ENCODE data around the gene BICRAL.
A peak's percentile ranks its signal among the peaks of the same experiment; 100 is the strongest.

Gene BICRAL

GRCh38 chr6:42779521-42779920, 2.3 kb upstream of the BICRAL start:
- Histone ChIP-seq H3K79me1 (ENCODE audit: low read depth, low read length) (no peaks in the 10 kb centered on the region), H4K8ac (ENCODE audit: low read depth, low read length) (no peak overlapping the region), H3K18ac (ENCODE audit: low read length) (no peak overlapping the region), H4K91ac (ENCODE audit: low read depth, low read length, poor library complexity) (no peak overlapping the region), H3K9ac (ENCODE audit: low read depth, low read length, poor library complexity) (no peak overlapping the region), H3K4ac (ENCODE audit: low read length) (no peak overlapping the region), H2BK5ac (ENCODE audit: low read length) (no peak overlapping the region), H3K9me3 (replicated peaks in 1 of 2; ENCODE audit: control insufficient read depth in 2 of 2, insufficient read depth in 1 of 2, low read depth in 1 of 2, low read length in 2 of 2) (no peaks in the 10 kb centered on the region), H3K27me3 (ENCODE audit: control insufficient read depth in 3 of 3, insufficient read depth in 3 of 3, low read depth in 1 of 3, low read length in 3 of 3) (no peaks in the 10 kb centered on the region), H3K23ac (ENCODE audit: low read depth, low read length, poor library complexity) (no peak overlapping the region), H3K36me3 (replicated peaks in 1 of 2; ENCODE audit: control insufficient read depth in 2 of 2, insufficient read depth in 2 of 2, low read length in 2 of 2) (peaks cover 0 to under 1% of the 10 kb centered on the region in 2 donors), H2BK15ac (ENCODE audit: low read length) (no peak overlapping the region), H2AFZ (ENCODE audit: low read length) (no peak overlapping the region), H2BK120ac (ENCODE audit: low read depth, low read length) (no peak overlapping the region), H3K4me3 (ENCODE audit: low read length in 2 of 2) (no peak overlapping the region), H3K14ac (ENCODE audit: low read length) (no peak overlapping the region), H2BK12ac (ENCODE audit: low read length) (no peak overlapping the region), H2AK5ac (ENCODE audit: low read depth, low read length) (no peak overlapping the region), H3K4me1 (ENCODE audit: control insufficient read depth in 2 of 2, insufficient read depth in 1 of 2, low read depth in 1 of 2, low read length in 2 of 2) (peaks cover 0 to 3% of the 10 kb centered on the region in 2 donors), H3K4me2 (ENCODE audit: insufficient read depth, low read length, poor library complexity, severe bottlenecking) (no peak overlapping the region), H3K27ac (replicated peaks; ENCODE audit: low read length) (no peak overlapping the region)
- WGBS, 2 donors (ENCODE audit: extremely low coverage in 2 of 2, insufficient read length in 2 of 2, insufficient replicate concordance in 1 of 2), result no CpG with 5 or more reads among the region's 6 CpGs
- DNase-seq (ENCODE audit: low spot score), result no peak

GRCh38 chr6:42781546-42781795, 381 bp upstream of the BICRAL start:
- no peak overlapping the region for H4K8ac ChIP-seq (ENCODE audit: low read depth, low read length)
- peak overlapping the region in 1 of 2 donors; percentile 91 for H3K4me3 ChIP-seq (ENCODE audit: low read length in 2 of 2)
- peaks cover 2% of the 10 kb centered on the region for H3K79me1 ChIP-seq (ENCODE audit: low read depth, low read length)
- H4K91ac ChIP-seq (ENCODE audit: low read depth, low read length, poor library complexity), result no peak overlapping the region
- H3K36me3 ChIP-seq (replicated peaks in 1 of 2; ENCODE audit: control insufficient read depth in 2 of 2, insufficient read depth in 2 of 2, low read length in 2 of 2), result peaks cover 0 to 9% of the 10 kb centered on the region in 2 donors
- H3K4me1 ChIP-seq (ENCODE audit: control insufficient read depth in 2 of 2, insufficient read depth in 1 of 2, low read depth in 1 of 2, low read length in 2 of 2), result peaks cover 4 to 5% of the 10 kb centered on the region in 2 donors
- H3K23ac ChIP-seq (ENCODE audit: low read depth, low read length, poor library complexity), result no peak overlapping the region
- peak overlapping the region; percentile 72 for H3K4me2 ChIP-seq (ENCODE audit: insufficient read depth, low read length, poor library complexity, severe bottlenecking)
- peaks cover 0 to 4% of the 10 kb centered on the region in 2 donors for H3K9me3 ChIP-seq (replicated peaks in 1 of 2; ENCODE audit: control insufficient read depth in 2 of 2, insufficient read depth in 1 of 2, low read depth in 1 of 2, low read length in 2 of 2)
- H2AK5ac ChIP-seq (ENCODE audit: low read depth, low read length), result no peak overlapping the region
- no peak overlapping the region for H2BK12ac ChIP-seq (ENCODE audit: low read length)
- H3K27ac ChIP-seq (replicated peaks; ENCODE audit: low read length), result no peak overlapping the region
- H3K18ac ChIP-seq (ENCODE audit: low read length), result no peak overlapping the region
- no CpG with 5 or more reads among the region's 4 CpGs for WGBS, 2 donors (ENCODE audit: extremely low coverage in 2 of 2, insufficient read length in 2 of 2, insufficient replicate concordance in 1 of 2)
- H2BK5ac ChIP-seq (ENCODE audit: low read length), result no peak overlapping the region
- DNase-seq (ENCODE audit: low spot score), result no peak
- no peak overlapping the region for H3K14ac ChIP-seq (ENCODE audit: low read length)
- no peak overlapping the region for H3K4ac ChIP-seq (ENCODE audit: low read length)
- H2BK120ac ChIP-seq (ENCODE audit: low read depth, low read length), result no peak overlapping the region
- no peak overlapping the region for H3K9ac ChIP-seq (ENCODE audit: low read depth, low read length, poor library complexity)
- H3K27me3 ChIP-seq (ENCODE audit: control insufficient read depth in 3 of 3, insufficient read depth in 3 of 3, low read depth in 1 of 3, low read length in 3 of 3), result no peaks in the 10 kb centered on the region
- H2AFZ ChIP-seq (ENCODE audit: low read length), result no peak overlapping the region
- no peak overlapping the region for H2BK15ac ChIP-seq (ENCODE audit: low read length)

- Histone ChIP-seq H3K23ac (ENCODE audit: low read depth, low read length, poor library complexity) (peak overlapping the region; percentile 99), H3K4me1 (ENCODE audit: control insufficient read depth in 2 of 2, insufficient read depth in 1 of 2, low read depth in 1 of 2, low read length in 2 of 2) (peaks cover 5 to 8% of the 10 kb centered on the region in 2 donors), H2AFZ (ENCODE audit: low read length) (peak overlapping the region; percentile 70), H3K14ac (ENCODE audit: low read length) (peak overlapping the region; percentile 100), H3K18ac (ENCODE audit: low read length) (peak overlapping the region; percentile 100), H3K27me3 (ENCODE audit: control insufficient read depth in 3 of 3, insufficient read depth in 3 of 3, low read depth in 1 of 3, low read length in 3 of 3) (no peaks in the 10 kb centered on the region), H3K36me3 (replicated peaks in 1 of 2; ENCODE audit: control insufficient read depth in 2 of 2, insufficient read depth in 2 of 2, low read length in 2 of 2) (peaks cover 0 to 16% of the 10 kb centered on the region in 2 donors), H3K9ac (ENCODE audit: low read depth, low read length, poor library complexity) (peak overlapping the region; percentile 99), H3K9me3 (replicated peaks in 1 of 2; ENCODE audit: control insufficient read depth in 2 of 2, insufficient read depth in 1 of 2, low read depth in 1 of 2, low read length in 2 of 2) (peaks cover 0 to 4% of the 10 kb centered on the region in 2 donors), H3K4me3 (ENCODE audit: low read length in 2 of 2) (peak overlapping the region; percentile 91 to 97), H3K27ac (replicated peaks; ENCODE audit: low read length) (peak overlapping the region; percentile 97), H3K79me1 (ENCODE audit: low read depth, low read length) (peaks cover 4% of the 10 kb centered on the region), H3K4ac (ENCODE audit: low read length) (peak overlapping the region; percentile 99), H3K4me2 (ENCODE audit: insufficient read depth, low read length, poor library complexity, severe bottlenecking) (peak overlapping the region; percentile 72), H4K8ac (ENCODE audit: low read depth, low read length) (no peak overlapping the region), H2BK15ac (ENCODE audit: low read length) (peak overlapping the region; percentile 97), H2BK5ac (ENCODE audit: low read length) (peak overlapping the region; percentile 99), H2BK120ac (ENCODE audit: low read depth, low read length) (peak overlapping the region; percentile 81), H2AK5ac (ENCODE audit: low read depth, low read length) (peak overlapping the region; percentile 99), H4K91ac (ENCODE audit: low read depth, low read length, poor library complexity) (no peak overlapping the region), H2BK12ac (ENCODE audit: low read length) (no peak overlapping the region)
- WGBS, 2 donors (ENCODE audit: extremely low coverage in 2 of 2, insufficient read length in 2 of 2, insufficient replicate concordance in 1 of 2), result no CpG with 5 or more reads among the region's 51 CpGs
- peak; percentile 78 for DNase-seq (ENCODE audit: low spot score)
These were observed 881 bp downstream of the BICRAL start for GRCh38 chr6:42782689-42783176.

- Histone ChIP-seq H2BK15ac (ENCODE audit: low read length) (peak overlapping the region; percentile 97), H3K36me3 (replicated peaks in 1 of 2; ENCODE audit: control insufficient read depth in 2 of 2, insufficient read depth in 2 of 2, low read length in 2 of 2) (peaks cover 0 to 17% of the 10 kb centered on the region in 2 donors)
These were observed 1.5 kb downstream of the BICRAL start for GRCh38 chr6:42783177-42783875.

More at GRCh38 chr6:42783177-42783875, 1.5 kb downstream of the BICRAL start:
- peak overlapping the region; percentile 100 for H3K14ac ChIP-seq (ENCODE audit: low read length)
- H3K23ac ChIP-seq (ENCODE audit: low read depth, low read length, poor library complexity), result peak overlapping the region; percentile 99
- peak overlapping the region; percentile 100 for H3K18ac ChIP-seq (ENCODE audit: low read length)
- peak overlapping the region; percentile 91 to 97 for H3K4me3 ChIP-seq (ENCODE audit: low read length in 2 of 2)
- H3K4ac ChIP-seq (ENCODE audit: low read length), result peak overlapping the region; percentile 99
- peaks cover 0 to 4% of the 10 kb centered on the region in 2 donors for H3K9me3 ChIP-seq (replicated peaks in 1 of 2; ENCODE audit: control insufficient read depth in 2 of 2, insufficient read depth in 1 of 2, low read depth in 1 of 2, low read length in 2 of 2)
- H2BK120ac ChIP-seq (ENCODE audit: low read depth, low read length), result peak overlapping the region; percentile 81
- DNase-seq (ENCODE audit: low spot score), result peak; percentile 53
- H3K79me1 ChIP-seq (ENCODE audit: low read depth, low read length), result peaks cover 4% of the 10 kb centered on the region
- H3K9ac ChIP-seq (ENCODE audit: low read depth, low read length, poor library complexity), result peak overlapping the region; percentile 99
- peak overlapping the region; percentile 99 for H2BK5ac ChIP-seq (ENCODE audit: low read length)
- WGBS, 2 donors (ENCODE audit: extremely low coverage in 2 of 2, insufficient read length in 2 of 2, insufficient replicate concordance in 1 of 2), result no CpG with 5 or more reads among the region's 79 CpGs
- peak overlapping the region; percentile 82 for H4K8ac ChIP-seq (ENCODE audit: low read depth, low read length)
- no peak overlapping the region for H2BK12ac ChIP-seq (ENCODE audit: low read length)
- peaks cover 2 to 8% of the 10 kb centered on the region in 2 donors for H3K4me1 ChIP-seq (ENCODE audit: control insufficient read depth in 2 of 2, insufficient read depth in 1 of 2, low read depth in 1 of 2, low read length in 2 of 2)
- no peak overlapping the region for H4K91ac ChIP-seq (ENCODE audit: low read depth, low read length, poor library complexity)
- H3K27ac ChIP-seq (replicated peaks; ENCODE audit: low read length), result peak overlapping the region; percentile 97
- no peaks in the 10 kb centered on the region for H3K27me3 ChIP-seq (ENCODE audit: control insufficient read depth in 3 of 3, insufficient read depth in 3 of 3, low read depth in 1 of 3, low read length in 3 of 3)
- H2AK5ac ChIP-seq (ENCODE audit: low read depth, low read length), result peak overlapping the region; percentile 99
- H2AFZ ChIP-seq (ENCODE audit: low read length), result peak overlapping the region; percentile 69
- H3K4me2 ChIP-seq (ENCODE audit: insufficient read depth, low read length, poor library complexity, severe bottlenecking), result peak overlapping the region; percentile 62

Data from neuronal stem cell (in vitro differentiated cells).